CD4-positive, alpha-beta T cell (primary cell): ENCODE measurements around the gene RNF157. TPM values are rescaled to one million over a fixed set of nuclear protein-coding genes. Genes with fewer than 3 reads are reported as not detected.

Source experiments
- ATAC-seq: fragments of 200-7000 bp; cut with Tn5 transposase; one replicate; pipeline ENCODE4 v1.10.0; 2022; ENCODE audit warnings: mild to moderate bottlenecking; ENCODE audit not compliant: poor library complexity
- CTCF ChIA-PET: fragments of 350-600 bp; sonication (Branson Sonifier 250); formaldehyde crosslinking; loops from one replicate; lab custom pipeline; 2021; ENCODE audit warnings: antibody characterized with exemption, inconsistent platforms; lab: Charles Lee
- POLR2A ChIA-PET: fragments of 350-600 bp; sonication (Branson Sonifier 250); formaldehyde crosslinking; loops from one replicate; lab custom pipeline; 2021; ENCODE audit warnings: antibody characterized with exemption, inconsistent platforms; lab: Charles Lee
- DNase-seq, 14 experiments: peaks; one replicate each; pipeline ENCODE4 v3.0.0-alpha.2; 2013 to 2020; ENCODE audit warnings: mixed read lengths in 2 of 14
- H3K27ac ChIP-seq, 2 donors: one replicate each; pipeline versions ENCODE4 v1.5.1 to v1.7.0; 2013; ENCODE audit warnings: low read length in 2 of 2, low read depth in 1 of 2, mild to moderate bottlenecking in 1 of 2
- H3K27me3 ChIP-seq, 2 experiments: 1 replicate in 1 of 2; 2 replicates in 1 of 2; pipeline versions ENCODE4 v1.6.1 to v1.7.0; 2013; ENCODE audit warnings: low read length in 2 of 2, control low read depth in 1 of 2, mild to moderate bottlenecking in 1 of 2, moderate library complexity in 1 of 2; ENCODE audit not compliant: insufficient read depth in 2 of 2, control insufficient read depth in 1 of 2
- H3K36me3 ChIP-seq: one replicate; pipeline ENCODE4 v1.6.1; 2013; ENCODE audit warnings: low read length, control low read depth; ENCODE audit not compliant: insufficient read depth
- H3K4me1 ChIP-seq: one replicate; pipeline ENCODE4 v1.6.1; 2013; ENCODE audit warnings: low read length, control low read depth; ENCODE audit not compliant: insufficient read depth
- H3K4me3 ChIP-seq: one replicate; pipeline ENCODE4 v1.5.1; 2013; ENCODE audit warnings: mild to moderate bottlenecking, low read length, moderate library complexity
- H3K9me3 ChIP-seq, 2 experiments: 1 replicate in 1 of 2; 2 replicates in 1 of 2; pipeline versions ENCODE4 v1.6.1 to v1.7.0; 2013; ENCODE audit warnings: low read length in 2 of 2, mild to moderate bottlenecking in 2 of 2, control low read depth in 1 of 2, moderate library complexity in 1 of 2; ENCODE audit not compliant: control insufficient read depth in 1 of 2, insufficient read depth in 1 of 2
- H3K27ac Mint-ChIP-seq: one replicate; pipeline ENCODE4 v1.8.0; 2020; ENCODE audit warnings: mixed read lengths
- H3K27me3 Mint-ChIP-seq: one replicate; pipeline ENCODE4 v1.8.0; 2021; ENCODE audit warnings: mixed read lengths
- H3K36me3 Mint-ChIP-seq: one replicate; pipeline ENCODE4 v1.8.0; 2021; ENCODE audit warnings: low read depth, mixed read lengths
- H3K4me1 Mint-ChIP-seq: one replicate; pipeline ENCODE4 v1.8.0; 2021; ENCODE audit warnings: low read depth, mixed read lengths
- H3K4me3 Mint-ChIP-seq: one replicate; pipeline ENCODE4 v1.8.0; 2020; ENCODE audit warnings: mild to moderate bottlenecking, mixed read lengths
- H3K9me3 Mint-ChIP-seq: one replicate; pipeline ENCODE4 v1.8.0; 2020; ENCODE audit warnings: mixed read lengths
- CTCF ChIP-seq: fragments of 200-600 bp; IDR thresholded peaks from one replicate; pipeline ENCODE4 v1.8.0; 2022; ENCODE audit warnings: antibody characterized with exemption, mild to moderate bottlenecking
- intact Hi-C, 2 experiments: fragments of 100-400 bp; cut with DNase I in 1 of 2; cut with micrococcal nuclease in 1 of 2; formaldehyde crosslinking; loops; one replicate each; pipeline versions ENCODE4 v1.15.1 to v1.9.0; 2023 to 2025; cut with DNase I, micrococcal nuclease
- total RNA-seq, 174 experiments: library from RNA in 2 of 174; stranded (reverse) in 2 of 174; gene quantifications; one replicate each; pipeline ENCODE4 v1.2.3 and lab custom pipeline; 2021 to 2026

The RNF157 gene
- total RNA-seq, 2 experiments from 2014 or later, result 18.5 to 21.1 TPM

- H3K36me3 ChIP-seq, result peaks cover 11% of the 10 kb centered on the region
- H3K4me1 ChIP-seq, result peaks cover 75% of the 10 kb centered on the region
- no peaks in the 10 kb centered on the region for H3K9me3 Mint-ChIP-seq
- H3K27me3 Mint-ChIP-seq, result no peaks in the 10 kb centered on the region
- POLR2A ChIA-PET, result interaction anchor here (1.0 to 2.3 kb wide), 14 partner anchors 9 to 73 kb away, joined by 3 to 18 read pairs (median 8); partner anchors contain the start of gene UBALD2
- ATAC-seq (no peak), DNase-seq (peak in 2 of 14 experiments; percentile 19 to 43)
- peaks cover 27% of the 10 kb centered on the region for H3K36me3 Mint-ChIP-seq
- intact Hi-C loops, result loop anchor here (1.0 to 5.0 kb wide), 3 partner anchors 7 to 66 kb away; no protein-coding TSS in a partner anchor
- H3K27ac Mint-ChIP-seq, result peak overlapping the region; percentile 93
- H3K9me3 ChIP-seq, result no peaks in the 10 kb centered on the region
- H3K4me3 Mint-ChIP-seq, result peak overlapping the region; percentile 81
- H3K4me3 ChIP-seq, result no peak overlapping the region
- H3K4me1 Mint-ChIP-seq, result peaks cover 79% of the 10 kb centered on the region
- CTCF ChIA-PET, result interaction anchor here (0.6 to 1.9 kb wide), 6 partner anchors 9 to 1119 kb away, joined by 4 to 11 read pairs (median 4); no protein-coding TSS in a partner anchor
- no peak for TF ChIP-seq CTCF
- H3K27ac ChIP-seq, result peak overlapping the region; percentile 42 to 51
- H3K27me3 ChIP-seq, result no peaks in the 10 kb centered on the region
Measured at GRCh38 chr17:76198702-76199101, 41.6 kb downstream of the RNF157 start.

- H3K4me3 Mint-ChIP-seq, result peak overlapping the region; percentile 40
- H3K9me3 ChIP-seq, result no peaks in the 10 kb centered on the region
- H3K4me3 ChIP-seq, result no peak overlapping the region
- H3K4me1 Mint-ChIP-seq, result peaks cover 87% of the 10 kb centered on the region
- peak overlapping the region; percentile 93 for H3K27ac Mint-ChIP-seq
- DNase-seq, result no peak
- H3K27me3 ChIP-seq, result no peaks in the 10 kb centered on the region
- intact Hi-C loops, result loop anchor here in 1 of 2 experiments (5.0 kb wide), 1 partner anchor 39 kb away; no protein-coding TSS in a partner anchor
- H3K27ac ChIP-seq, result no peak overlapping the region
- no peaks in the 10 kb centered on the region for H3K27me3 Mint-ChIP-seq
- POLR2A ChIA-PET, result interaction anchor here (1.2 to 2.3 kb wide), 6 partner anchors 9 to 69 kb away, joined by 3 to 18 read pairs (median 8); partner anchors contain the start of gene UBALD2
- TF ChIP-seq CTCF, result no peak
- no peaks in the 10 kb centered on the region for H3K9me3 Mint-ChIP-seq
- CTCF ChIA-PET, result interaction anchor here (1.6 to 1.9 kb wide), 2 partner anchors 16 to 82 kb away, joined by 5 to 11 read pairs; no protein-coding TSS in a partner anchor
- H3K4me1 ChIP-seq, result peaks cover 82% of the 10 kb centered on the region
- no peak for ATAC-seq
- peaks cover 27% of the 10 kb centered on the region for H3K36me3 Mint-ChIP-seq
- peaks cover 11% of the 10 kb centered on the region for H3K36me3 ChIP-seq
Measured at GRCh38 chr17:76197911-76198310, 42.4 kb downstream of the RNF157 start.

- H3K36me3 ChIP-seq, result peaks cover 11% of the 10 kb centered on the region
- peak overlapping the region in 1 of 2 donors; percentile 1 for H3K27ac ChIP-seq
- ChIA-PET POLR2A (interaction anchor here (0.9 to 3.1 kb wide), 5 partner anchors 10 to 70 kb away, joined by 3 to 15 read pairs (median 5); partner anchors contain the start of gene UBALD2), CTCF (no interaction called here)
- no peaks in the 10 kb centered on the region for H3K9me3 Mint-ChIP-seq
- no peaks in the 10 kb centered on the region for H3K27me3 ChIP-seq
- no peak overlapping the region for H3K4me3 ChIP-seq
- H3K4me3 Mint-ChIP-seq, result no peak overlapping the region
- H3K4me1 ChIP-seq, result peaks cover 92% of the 10 kb centered on the region
- DNase-seq, result no peak
- H3K36me3 Mint-ChIP-seq, result peaks cover 22% of the 10 kb centered on the region
- no peak for ATAC-seq
- no peak for TF ChIP-seq CTCF
- H3K9me3 ChIP-seq, result no peaks in the 10 kb centered on the region
- peak overlapping the region; percentile 93 for H3K27ac Mint-ChIP-seq
- H3K4me1 Mint-ChIP-seq, result peaks cover 90% of the 10 kb centered on the region
- intact Hi-C loops, result loop anchor here in 1 of 2 experiments (5.0 kb wide), 1 partner anchor 41 kb away; no protein-coding TSS in a partner anchor
- no peaks in the 10 kb centered on the region for H3K27me3 Mint-ChIP-seq
Measured at GRCh38 chr17:76196675-76197074, 43.6 kb downstream of the RNF157 start.
